H1 (cell line): ENCODE data around the gene CMTM1. TPM values are rescaled to one million over a fixed set of nuclear protein-coding genes. Genes with fewer than 3 reads are reported as not detected.

Experiments used
- BRCA1 ChIP-seq: IDR thresholded peaks from 2 replicates; pipeline ENCODE4 v1.6.1; 2012; ENCODE audit warnings: low read depth, low read length, improper control_type of control experiment
- CBX8 ChIP-seq: fragments of 300-800, 300-1000 bp; sonication (generic); IDR thresholded peaks from 2 replicates; pipeline ENCODE4 v1.7.1; 2016; ENCODE audit warnings: low read depth, low read length, borderline replicate concordance
- CHD2 ChIP-seq: IDR thresholded peaks from 2 replicates; pipeline ENCODE4 v1.6.1; 2012; ENCODE audit warnings: low read length, improper control_type of control experiment
- EP300 ChIP-seq, 2 experiments: IDR thresholded peaks; 1 replicate in 1 of 2; 2 replicates in 1 of 2; pipeline ENCODE4 v1.6.1; 2011 to 2012; ENCODE audit warnings: low read depth in 2 of 2, low read length in 2 of 2, mild to moderate bottlenecking in 2 of 2, borderline replicate concordance in 1 of 2, inconsistent platforms in 1 of 2, moderate library complexity in 1 of 2
- EZH2 ChIP-seq: fragments of 200-600 bp; sonication (generic); IDR thresholded peaks from 2 replicates; pipeline ENCODE4 v1.7.1; 2012; ENCODE audit warnings: low read depth, mild to moderate bottlenecking, moderate library complexity, low read length, inconsistent platforms; ENCODE audit not compliant: severe bottlenecking
- NANOG ChIP-seq: IDR thresholded peaks from 2 replicates; pipeline ENCODE4 v1.6.1; 2011; ENCODE audit warnings: low read length, low read depth, mild to moderate bottlenecking, inconsistent platforms; ENCODE audit not compliant: insufficient read depth, poor library complexity, severe bottlenecking
- NRF1 ChIP-seq: IDR thresholded peaks from 2 replicates; pipeline ENCODE4 v1.6.1; 2011; ENCODE audit warnings: mild to moderate bottlenecking, low read depth, low read length, improper control_type of control experiment
- POLR2AphosphoS5 ChIP-seq: IDR thresholded peaks from 2 replicates; pipeline ENCODE4 v1.6.1; 2011; ENCODE audit warnings: low read depth, low read length
- RNF2 ChIP-seq: fragments of 200-900, 300-1000 bp; sonication (generic); IDR thresholded peaks from 2 replicates; pipeline ENCODE4 v1.7.1; 2016; ENCODE audit warnings: borderline replicate concordance, low read depth, mild to moderate bottlenecking, antibody characterized with exemption, low read length; ENCODE audit not compliant: poor library complexity, severe bottlenecking; ENCODE audit errors: missing control alignments
- RXRA ChIP-seq: IDR thresholded peaks from 2 replicates; pipeline ENCODE4 v1.6.1; 2011; ENCODE audit warnings: low read depth, mild to moderate bottlenecking, low read length, moderate library complexity; ENCODE audit not compliant: insufficient read depth
- SIN3A ChIP-seq, 2 experiments: IDR thresholded peaks in 1 of 2; conservative IDR thresholded peaks in 1 of 2; 2 replicates each; pipeline ENCODE4 v1.6.1; 2011 to 2012; ENCODE audit warnings: low read length in 2 of 2, improper control_type of control experiment in 1 of 2, low read depth in 1 of 2, mild to moderate bottlenecking in 1 of 2
- SUZ12 ChIP-seq: fragments of 200-600 bp; sonication (generic); IDR thresholded peaks from 2 replicates; pipeline ENCODE4 v1.6.1; 2012; ENCODE audit warnings: mild to moderate bottlenecking, inconsistent platforms, low read length, moderate library complexity, mixed read lengths
- TAF7 ChIP-seq: optimal IDR thresholded peaks from 2 replicates; pipeline ENCODE3; 2011; ENCODE audit warnings: low read depth, mild to moderate bottlenecking, inconsistent platforms, low read length, moderate library complexity, borderline replicate concordance
- TEAD4 ChIP-seq: IDR thresholded peaks from 2 replicates; pipeline ENCODE4 v1.6.1; 2012; ENCODE audit warnings: low read depth, low read length, inconsistent platforms, mixed read lengths
- ZNF274 ChIP-seq: IDR thresholded peaks from 2 replicates; pipeline ENCODE4 v1.7.0; 2012; ENCODE audit warnings: low read length, borderline replicate concordance; ENCODE audit errors: extremely low read depth
- polyA plus RNA-seq, 7 experiments: library from polyadenylated mRNA; depleted of rRNA in 3 of 7; stranded (reverse) in 5 of 7; unstranded in 2 of 7; fragments of >200 nt in 5 of 7; fragments of 200-250 nt in 2 of 7; gene quantifications; 1 replicate in 5 of 7; 2 replicates in 1 of 7; 4 replicates in 1 of 7; pipeline versions ENCODE4 v1.2.1 to v1.2.3, GENCODE V29; 2011 to 2013; ENCODE audit warnings: missing spikeins in 2 of 7, mixed read lengths in 2 of 7
- total RNA-seq: library from RNA; stranded (reverse); fragmentation: NEBNext Ultra II Directional; extraction: Animal tissue kit (Norgen Biotek cat#: 25700); gene quantifications from 2 replicates; pipeline ENCODE4 v1.2.1, GENCODE V29; 2021
- TF ChIP-seq, protein P1 (sequence below): IDR thresholded peaks from 2 replicates; pipeline ENCODE4 v1.6.1; 2012; ENCODE audit warnings: inconsistent platforms
- TF ChIP-seq, protein P2 (sequence below): IDR thresholded peaks from 2 replicates; pipeline ENCODE4 v1.6.1; 2012; ENCODE audit warnings: inconsistent platforms

CMTM1 gene
- total and polyA plus RNA-seq, 2 of the 8 experiments (the other 6 are each of a cell fraction or from before 2014, with no cell fraction given) = 1.2 to 2.0 TPM

DNA sequence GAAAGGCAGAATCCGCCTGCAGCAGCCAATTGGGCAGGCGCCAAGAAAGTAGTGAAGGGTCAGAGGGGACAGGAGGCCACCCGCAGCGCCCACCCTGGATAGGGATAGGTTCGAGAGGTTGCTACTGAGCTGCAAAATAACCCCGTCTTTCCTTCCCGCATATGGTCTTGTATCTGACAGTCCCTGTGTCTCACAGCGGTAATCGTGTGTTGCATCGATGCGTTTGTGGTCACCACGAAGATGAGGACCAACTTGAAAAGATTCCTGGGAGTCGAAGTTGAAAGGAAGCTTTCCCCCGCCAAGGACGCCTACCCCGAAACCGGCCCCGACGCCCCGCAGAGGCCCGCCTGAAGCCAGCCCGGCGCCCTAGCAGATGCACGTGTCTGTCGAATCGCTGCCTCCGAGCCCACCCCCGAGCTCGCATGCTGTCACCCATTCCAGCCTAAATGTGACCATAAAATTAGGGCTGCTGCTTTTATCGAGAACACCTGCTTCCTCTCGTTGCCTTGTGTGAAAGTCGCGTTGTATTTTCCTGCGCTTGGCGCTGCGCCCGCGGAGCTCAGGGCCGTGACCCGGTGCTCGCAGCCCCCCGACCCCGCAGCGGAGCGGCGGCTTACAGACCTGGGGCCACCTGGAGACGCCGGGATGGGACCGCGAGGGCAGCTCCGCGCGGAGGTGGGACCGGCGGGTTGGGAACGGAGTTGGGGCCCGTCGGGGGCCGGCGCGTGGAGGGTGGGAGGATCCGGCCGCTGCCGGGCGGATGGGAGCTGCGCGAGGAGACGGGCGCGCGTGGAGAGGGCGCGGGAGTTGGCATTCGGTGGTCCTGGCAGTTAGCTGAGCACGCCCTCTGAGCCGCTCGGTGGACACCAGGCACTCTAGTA, 12.7 kb downstream of the CMTM1 start, which contains the start of gene CMTM2 (continued):
- TF ChIP-seq EP300 (IDR thresholded peaks at IDR 0.05; ENCODE audit: borderline replicate concordance in 1 of 2, low read depth in 2 of 2, low read length in 2 of 2) = no peak
- 0 out of 2 replicates have a peak, but pooled peaks have one; percentile 6 for TF ChIP-seq RXRA
- TF ChIP-seq POLR2AphosphoS5 = no peak
- TF ChIP-seq CBX8 = no peak
- TF ChIP-seq TEAD4 = no peak
- TF ChIP-seq, protein P1, sequence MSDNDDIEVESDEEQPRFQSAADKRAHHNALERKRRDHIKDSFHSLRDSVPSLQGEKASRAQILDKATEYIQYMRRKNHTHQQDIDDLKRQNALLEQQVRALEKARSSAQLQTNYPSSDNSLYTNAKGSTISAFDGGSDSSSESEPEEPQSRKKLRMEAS = peak; percentile 69; the same call in 1 of the 2 replicates
- TF ChIP-seq NANOG = no peak
- TF ChIP-seq CHD2 = no peak
- TF ChIP-seq SIN3A (conservative IDR thresholded peaks at IDR 0.05 in 1 of 2, IDR thresholded peaks at IDR 0.05 in 1 of 2; ENCODE audit: low read depth in 1 of 2, low read length in 2 of 2) = 0 out of 4 replicates have a peak, but pooled peaks of 1 of the 2 experiments have one; percentile 18
- TF ChIP-seq RNF2 = no peak
- TF ChIP-seq, protein P2, sequence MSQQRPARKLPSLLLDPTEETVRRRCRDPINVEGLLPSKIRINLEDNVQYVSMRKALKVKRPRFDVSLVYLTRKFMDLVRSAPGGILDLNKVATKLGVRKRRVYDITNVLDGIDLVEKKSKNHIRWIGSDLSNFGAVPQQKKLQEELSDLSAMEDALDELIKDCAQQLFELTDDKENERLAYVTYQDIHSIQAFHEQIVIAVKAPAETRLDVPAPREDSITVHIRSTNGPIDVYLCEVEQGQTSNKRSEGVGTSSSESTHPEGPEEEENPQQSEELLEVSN = peak; percentile 65; the same call in 1 of the 2 replicates
- no peak for TF ChIP-seq NRF1
- TF ChIP-seq TAF7 = no peak
- TF ChIP-seq ZNF274 = no peak
- TF ChIP-seq SUZ12 = peak; percentile 83
- TF ChIP-seq EZH2 = peak; percentile 81
- no peak for TF ChIP-seq BRCA1
